Stimulated activated CD8-positive, alpha-beta memory T cell treated with anti-CD3 and anti-CD28 coated beads, Interleukin-4, amount 100 ng/mL, for 24 hours (primary cell): ENCODE measurements around the gene ARHGAP6.
"Not testable (repeated sequence)": the region's sequence is repeated elsewhere in the genome, so short reads cannot be mapped to it uniquely, and the experiment has no call there.

ENCODE experiments used
- DNase-seq: peaks from one replicate; pipeline ENCODE4 v3.0.0-alpha.2; 2020; ENCODE audit warnings: low read depth

The ARHGAP6 gene

DNA sequence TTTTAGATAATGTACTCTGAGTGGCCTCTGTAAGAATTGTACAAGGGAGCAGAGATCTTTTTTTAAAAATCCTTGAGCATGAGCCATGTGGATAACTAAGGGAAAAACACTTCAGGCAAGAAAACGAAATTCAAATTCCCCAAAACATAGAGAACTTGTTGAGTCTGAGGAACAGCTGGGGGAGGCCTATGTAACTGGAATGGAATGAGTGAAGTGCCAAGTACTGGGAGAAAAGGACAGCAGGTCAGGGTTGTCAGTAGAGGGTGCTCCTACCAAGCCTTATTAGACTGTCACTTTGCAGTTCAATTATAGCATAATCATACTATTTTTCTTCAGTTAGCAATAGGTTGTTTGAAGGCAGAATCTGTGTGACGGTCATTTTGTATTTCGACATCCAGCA is 135.1 kb downstream of the ARHGAP6 start:
- no peak for DNase-seq

DNA sequence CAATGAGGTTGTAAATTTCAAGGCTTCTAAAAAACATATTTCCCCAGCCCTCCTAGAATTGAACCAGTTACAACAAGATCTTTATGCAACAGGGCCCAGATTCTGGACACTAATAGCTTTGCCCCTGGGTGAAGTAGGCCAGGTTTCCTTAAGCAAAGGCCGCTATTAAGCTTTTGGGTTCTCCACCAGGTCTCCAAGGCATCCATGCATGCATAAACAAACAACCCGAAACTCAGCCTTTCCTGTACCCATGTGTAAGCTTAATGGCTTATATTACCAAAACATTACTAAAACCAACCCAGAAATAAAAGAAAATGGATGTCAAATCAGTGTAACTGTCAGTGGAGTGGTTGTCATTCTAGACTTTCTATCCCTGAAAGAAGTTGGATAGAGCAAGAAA is 137.1 kb downstream of the ARHGAP6 start:
- DNase-seq = no peak

DNA sequence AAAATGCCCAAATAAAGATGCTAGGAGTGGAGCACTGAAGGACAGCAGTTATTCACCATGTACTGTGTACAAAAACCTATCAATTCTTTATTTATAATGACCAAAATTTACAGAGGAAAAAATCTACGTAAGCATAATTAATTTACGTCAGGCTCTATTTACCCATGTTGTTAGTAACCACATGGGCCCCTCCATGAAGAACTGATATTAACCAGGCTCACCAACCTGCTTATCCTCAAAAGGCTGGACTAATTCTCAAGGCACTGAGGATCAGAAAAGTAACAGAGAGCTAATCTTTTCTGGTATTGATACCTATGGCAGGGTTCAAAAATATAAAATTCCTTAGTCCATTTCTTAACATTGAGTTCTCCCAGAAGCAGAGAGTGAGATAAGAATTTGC is 140.0 kb downstream of the ARHGAP6 start:
- no peak for DNase-seq

DNA sequence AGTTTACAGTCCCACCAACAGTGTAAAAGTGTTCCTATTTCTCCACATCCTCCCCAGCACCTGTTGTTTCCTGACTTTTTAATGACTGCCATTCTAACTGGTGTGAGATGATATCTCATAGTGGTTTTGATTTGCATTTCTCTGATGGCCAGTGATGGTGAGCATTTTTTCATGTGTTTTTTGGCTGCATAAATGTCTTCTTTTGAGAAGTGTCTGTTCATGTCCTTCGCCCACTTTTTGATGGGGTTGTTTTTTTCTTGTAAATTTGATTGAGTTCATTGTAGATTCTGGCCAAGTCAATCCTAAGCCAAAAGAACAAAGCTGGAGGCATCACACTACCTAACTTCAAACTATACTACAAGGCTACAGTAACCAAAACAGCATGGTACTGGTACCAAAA is 146.5 kb downstream of the ARHGAP6 start:
- DNase-seq = not testable (repeated sequence)

DNA sequence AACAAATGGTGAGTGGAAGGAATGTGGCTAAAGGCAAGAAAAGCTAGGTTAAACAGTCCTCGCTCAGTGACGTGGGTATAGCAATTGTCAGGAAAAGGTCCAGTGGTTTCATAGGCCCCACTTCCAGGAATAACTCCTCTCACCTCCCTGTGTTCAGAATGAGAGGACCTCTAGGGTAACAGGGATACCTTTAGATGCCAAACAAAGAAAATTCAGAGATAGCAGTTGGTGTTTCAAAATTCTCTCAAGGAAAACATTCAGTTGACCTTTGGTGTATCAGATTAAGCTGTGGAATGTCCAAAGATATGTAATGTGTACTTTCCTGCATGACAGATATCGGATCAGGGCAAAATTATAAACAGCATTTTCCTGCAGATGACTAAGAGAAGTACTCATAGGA is 155.9 kb downstream of the ARHGAP6 start:
- no peak for DNase-seq

DNA sequence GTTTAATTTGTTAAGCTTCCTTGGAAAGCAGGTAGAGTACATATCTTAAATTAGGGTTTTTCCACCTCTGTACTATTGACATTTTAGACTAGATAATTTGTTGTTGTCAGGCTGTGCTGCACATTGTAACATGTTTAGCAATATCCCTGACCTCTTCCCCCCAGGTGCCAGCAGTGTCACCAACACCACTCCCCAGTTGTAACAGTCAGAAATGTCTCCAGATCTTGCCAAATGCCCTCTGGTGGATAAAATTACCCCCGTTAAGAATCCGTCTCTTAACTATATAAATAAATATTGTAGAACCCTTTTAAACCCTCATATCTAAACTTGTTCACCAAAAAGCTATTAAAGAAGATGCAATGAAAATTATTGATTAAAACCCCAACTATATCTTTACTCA is 161.5 kb downstream of the ARHGAP6 start:
- no peak for DNase-seq

DNA sequence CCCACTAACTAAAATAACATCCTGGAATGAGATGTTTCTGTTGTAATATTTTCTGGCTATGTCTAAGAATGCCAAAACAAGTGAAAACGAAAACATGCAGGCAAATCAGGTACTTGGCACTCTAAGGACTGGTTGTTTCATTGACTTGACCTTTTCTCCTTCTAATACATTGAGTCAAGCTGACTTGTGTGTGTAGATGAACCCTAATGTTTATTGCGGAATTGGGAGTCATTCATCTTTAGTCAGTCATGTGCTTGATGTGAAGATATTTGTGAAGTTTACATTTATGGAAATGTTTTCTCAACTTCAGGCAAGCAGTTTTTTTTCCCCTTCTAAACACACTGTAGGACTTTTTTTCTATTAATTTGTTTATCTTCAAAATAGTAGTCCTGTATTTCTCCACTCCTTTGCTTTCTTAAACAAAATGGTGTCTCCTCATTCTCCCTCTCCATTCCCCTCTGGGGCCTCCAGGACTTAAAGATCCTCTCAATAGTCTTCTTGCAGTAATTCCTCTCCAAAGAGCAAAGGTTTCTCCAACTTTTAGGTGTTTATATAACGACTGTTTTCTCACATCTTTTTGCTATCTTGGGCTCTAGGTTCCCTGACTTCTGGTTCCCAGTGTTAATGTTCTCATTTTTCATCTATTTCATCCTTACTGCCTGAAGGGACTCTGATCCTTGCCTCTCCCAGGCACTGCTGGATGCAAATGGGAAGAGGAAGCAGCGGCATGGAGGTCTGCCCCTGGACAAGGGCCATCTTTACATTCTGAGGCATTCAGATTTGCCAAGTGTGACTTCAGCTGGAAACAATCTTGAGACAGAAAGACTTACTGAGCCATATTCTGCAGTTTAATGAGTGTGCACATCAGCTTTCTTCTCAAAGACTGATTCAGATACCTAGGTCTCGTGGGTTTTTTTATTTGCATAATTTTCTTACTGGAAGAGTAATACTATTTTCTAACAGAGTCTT is 166.4 kb downstream of the ARHGAP6 start:
- no peak for DNase-seq

DNA sequence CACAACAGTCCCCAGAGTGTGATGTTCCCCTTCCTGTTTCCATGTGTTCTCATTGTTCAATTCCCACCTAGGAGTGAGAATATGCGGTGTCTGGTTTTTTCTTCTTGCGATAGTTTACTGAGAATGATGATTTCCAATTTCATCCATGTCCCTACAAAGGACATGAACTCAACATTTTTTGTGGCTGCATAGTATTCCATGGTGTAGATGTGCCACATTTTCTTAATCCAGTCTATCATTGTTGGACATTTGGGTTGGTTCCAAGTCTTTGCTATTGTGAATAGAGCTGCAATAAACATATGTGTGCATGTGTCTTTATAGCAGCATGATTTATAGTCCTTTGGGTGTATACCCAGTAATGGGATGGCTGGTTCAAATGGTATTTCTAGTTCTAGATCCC is 174.3 kb downstream of the ARHGAP6 start:
- DNase-seq = not testable (repeated sequence)

DNA sequence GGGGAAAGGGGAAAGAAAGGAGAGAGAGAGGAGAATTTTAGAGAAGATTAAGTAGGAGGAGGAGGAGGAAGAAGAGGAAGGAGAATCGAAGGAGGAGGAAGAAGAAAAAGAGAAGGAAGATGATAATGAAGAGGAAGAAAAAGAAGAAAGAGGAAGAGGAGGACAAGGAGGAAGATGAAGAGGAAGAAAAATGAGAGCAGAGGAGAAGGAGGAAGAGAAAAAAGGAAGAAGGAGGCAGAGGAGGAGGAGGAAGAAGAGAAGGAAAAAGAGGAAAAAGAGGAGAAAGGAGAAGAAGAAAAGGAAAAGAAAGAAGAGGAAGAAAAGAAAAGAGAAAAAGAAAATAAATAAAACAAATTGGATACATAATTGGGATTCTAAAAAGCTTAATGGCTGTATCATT is 181.4 kb downstream of the ARHGAP6 start:
- DNase-seq = no peak

DNA sequence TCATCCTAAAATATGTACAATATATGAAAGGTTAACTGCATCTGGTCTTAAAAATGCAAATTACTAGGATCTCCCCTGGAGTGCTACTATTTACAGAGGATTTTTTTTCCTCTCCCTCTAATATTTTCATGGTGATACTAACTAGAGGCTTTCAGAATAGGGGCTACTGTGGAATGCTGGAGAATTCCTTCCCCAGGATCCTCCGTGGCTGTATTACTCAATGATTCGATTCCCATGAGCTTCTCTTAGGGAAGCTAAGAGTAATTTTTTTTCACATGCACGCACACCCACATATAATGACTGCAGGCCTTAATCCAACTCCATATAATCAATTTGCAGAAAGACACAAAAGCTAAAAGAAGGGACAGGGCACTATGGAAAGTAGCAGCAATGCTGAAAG is 184.7 kb downstream of the ARHGAP6 start:
- DNase-seq = no peak

DNA sequence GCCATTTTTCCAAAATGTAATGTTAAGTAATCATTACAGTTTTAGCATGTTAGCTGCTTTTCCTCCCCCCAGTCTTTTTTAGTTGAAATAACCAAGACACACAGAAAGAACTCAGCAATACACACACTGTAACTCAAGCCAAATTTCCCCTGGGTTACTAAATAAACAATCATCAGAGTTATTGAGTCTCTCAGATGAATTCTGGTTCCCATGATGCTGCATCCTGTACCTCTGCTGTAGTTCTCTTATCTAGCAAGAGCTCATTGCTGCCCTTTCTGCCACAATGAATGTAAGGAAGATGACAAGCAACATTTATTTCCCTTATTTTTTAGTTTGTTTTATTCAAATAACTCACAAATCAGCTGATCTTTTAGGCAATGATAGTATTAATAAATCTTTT is 185.1 kb downstream of the ARHGAP6 start:
- DNase-seq = no peak

DNA sequence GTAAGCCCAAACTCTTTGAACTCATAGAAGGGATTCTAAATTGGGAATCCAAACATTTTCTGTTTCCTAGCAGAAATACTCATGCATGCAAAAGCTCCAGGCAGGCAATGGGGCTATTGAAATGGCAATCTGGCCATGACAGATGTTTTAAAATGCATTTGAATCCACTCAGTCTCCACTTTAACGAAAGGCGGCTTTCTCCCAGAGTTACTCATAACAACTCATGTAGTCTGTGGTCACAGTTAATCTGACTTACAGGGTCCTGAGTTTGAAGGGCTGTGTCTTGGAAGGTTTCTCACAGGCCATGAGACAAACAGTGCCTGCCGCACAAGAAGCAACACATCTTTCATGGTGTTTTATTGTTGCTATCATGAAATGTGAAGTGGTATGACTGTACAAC is 186.8 kb downstream of the ARHGAP6 start:
- no peak for DNase-seq

DNA sequence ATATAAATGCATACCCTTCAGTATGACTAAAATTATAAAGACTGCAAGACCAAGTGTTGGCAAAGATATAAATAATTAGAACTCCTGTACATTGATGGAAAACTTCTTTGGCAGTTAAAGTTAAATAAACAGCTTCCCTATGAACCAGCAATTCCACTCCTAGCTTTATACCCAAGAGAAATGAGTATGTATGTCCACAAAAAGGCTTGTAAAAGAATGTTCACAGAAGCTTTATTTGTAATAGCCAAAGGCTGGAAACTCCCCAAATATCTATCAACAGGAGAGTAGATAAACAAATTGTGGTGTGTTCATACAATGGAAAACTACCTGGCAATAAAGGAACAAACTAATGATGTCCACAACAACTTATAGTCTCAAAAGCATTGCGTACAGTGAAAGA is 187.7 kb downstream of the ARHGAP6 start:
- DNase-seq = no peak

DNA sequence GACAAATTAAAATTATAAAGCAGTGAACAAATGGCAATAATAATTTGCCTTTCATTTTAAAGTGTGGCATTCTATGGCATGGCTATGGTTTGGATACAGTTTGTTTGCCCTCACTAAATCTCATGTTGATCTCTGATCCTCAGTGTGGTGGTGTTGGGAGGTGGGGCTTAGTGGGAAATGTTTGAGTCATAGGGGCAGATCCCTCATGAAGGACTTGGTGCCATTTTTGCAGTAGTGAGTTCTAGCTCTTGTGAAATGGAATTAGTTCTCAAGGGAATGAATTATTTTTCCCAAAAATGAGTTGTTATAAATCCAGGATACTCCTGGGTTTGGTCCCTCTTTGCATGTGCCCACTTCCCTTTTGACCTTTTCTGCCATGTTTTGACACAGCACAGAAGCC is 191.1 kb downstream of the ARHGAP6 start:
- DNase-seq = no peak

DNA sequence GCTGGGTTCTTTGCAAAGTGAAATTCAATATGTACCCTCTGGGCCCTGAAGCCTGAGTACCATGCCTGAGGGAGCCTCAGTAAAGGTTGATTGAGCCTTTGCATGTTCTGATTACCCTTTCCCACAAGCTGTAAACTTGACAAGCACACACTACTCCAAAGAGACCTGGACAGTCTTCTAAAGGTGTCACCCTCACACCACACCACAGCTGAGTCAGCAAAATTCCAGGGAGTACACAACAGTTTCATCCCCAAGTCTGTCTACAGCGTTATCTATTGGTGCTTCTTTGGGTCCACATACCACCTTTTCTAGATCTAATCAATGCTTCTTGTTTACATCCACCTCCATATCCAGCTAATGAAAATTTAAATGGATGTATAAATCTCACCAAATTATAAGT is 191.7 kb downstream of the ARHGAP6 start:
- no peak for DNase-seq

DNA sequence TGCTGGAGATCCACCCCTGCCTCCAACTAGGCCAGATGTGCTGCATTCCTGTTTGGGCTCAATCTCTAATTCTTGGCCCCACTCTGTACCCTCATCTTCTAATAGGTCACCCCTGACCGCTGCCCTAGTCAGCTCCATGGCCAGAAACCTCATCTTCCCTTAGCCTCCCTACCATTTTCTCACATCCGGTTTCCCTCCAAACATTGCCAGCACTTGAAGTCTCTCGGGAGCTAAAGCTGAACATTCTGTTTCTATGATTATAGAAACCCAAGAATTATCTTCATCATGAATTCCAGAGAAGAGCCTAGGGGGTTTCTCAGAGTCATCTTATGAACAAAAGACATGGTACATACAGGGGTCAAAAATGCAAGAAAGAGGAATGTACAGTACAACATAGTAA is 192.8 kb downstream of the ARHGAP6 start:
- DNase-seq = no peak

DNA sequence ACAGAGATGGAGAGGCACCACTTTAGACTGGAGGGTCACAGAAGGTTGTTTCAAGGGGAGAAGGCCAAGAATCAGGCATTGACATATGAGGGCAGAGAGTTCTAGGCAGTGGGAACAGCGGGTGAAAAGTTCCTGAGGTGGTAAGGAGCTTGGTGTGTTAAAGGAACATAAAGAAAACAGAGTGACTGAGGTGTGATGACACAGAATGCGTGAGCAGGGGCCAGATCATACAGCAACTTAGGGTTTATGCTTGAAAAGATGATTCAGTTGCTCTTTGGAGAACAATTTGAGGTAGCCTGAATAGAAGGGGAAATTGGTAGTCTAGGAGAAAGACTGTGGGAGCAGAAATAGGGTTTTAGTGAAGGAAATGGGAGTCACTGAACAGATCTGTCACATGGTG is 193.3 kb downstream of the ARHGAP6 start:
- DNase-seq = no peak

DNA sequence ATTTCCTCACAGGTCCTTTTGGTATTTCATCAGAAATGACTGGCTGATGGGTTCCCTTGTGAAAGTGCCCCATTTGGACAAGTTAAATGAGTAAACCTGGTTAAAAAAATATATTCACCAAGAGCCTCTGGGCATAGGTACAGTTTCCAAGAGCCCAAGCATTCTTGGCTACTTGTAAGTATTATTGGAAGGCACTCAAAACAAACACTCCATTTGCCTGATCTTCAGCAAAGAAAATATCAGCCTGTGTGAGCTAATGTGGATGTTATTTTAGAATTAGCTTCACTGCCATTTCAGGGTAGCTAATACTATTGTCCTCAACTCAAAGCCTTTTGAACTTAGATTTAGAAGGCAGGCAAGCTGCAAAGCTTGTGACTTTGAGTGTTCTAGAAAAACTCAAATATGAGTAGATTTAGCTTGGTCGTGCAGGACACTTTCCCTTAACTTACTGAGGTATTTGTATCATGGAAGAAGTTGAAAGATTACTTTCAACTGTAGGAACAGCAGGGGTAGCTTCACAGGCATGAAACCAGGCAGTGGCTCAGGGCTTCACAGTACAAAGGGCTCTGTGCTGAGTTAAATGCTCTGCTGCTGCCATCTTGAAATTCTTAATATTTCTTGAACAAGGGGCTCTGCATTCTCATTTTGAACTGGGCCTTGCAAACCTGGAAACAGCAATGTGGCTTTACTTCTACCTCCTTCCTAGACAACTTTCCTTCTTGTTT is 195.3 kb downstream of the ARHGAP6 start:
- no peak for DNase-seq

DNA sequence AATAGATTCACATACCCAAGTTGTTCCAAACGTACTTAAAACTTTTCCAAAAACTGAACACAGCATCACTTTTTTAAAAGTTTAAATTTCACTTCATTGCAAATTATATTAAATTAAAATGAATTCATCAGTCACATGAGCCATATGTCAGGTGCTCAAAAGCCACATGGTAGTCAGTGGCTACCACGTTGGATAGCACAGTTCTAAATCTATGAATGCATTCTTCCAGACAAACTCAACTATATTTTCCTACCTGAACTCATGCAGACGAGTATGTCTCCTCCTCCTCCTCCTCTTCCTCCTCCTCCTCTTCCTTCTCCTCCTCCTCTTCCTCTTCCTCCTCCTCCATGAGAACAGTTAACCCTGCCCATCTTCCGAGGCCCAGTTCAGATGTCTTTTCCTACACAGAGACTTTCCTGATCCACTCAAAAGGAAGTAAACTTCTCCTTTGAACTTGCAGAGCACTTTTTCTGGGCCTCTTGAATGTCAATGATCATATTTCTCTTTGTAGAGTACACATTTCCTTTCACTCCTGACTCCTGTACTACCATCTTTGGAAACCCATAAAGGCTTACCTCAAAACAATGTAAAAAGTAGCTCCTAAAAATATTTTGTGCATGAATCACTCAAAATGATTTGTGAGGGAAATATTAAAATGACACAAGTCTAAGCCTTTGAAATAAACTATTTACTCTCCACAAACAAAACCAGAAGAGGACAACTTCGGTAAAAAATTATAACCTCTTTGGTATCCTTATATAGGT is 199.9 kb downstream of the ARHGAP6 start:
- no peak for DNase-seq

DNA sequence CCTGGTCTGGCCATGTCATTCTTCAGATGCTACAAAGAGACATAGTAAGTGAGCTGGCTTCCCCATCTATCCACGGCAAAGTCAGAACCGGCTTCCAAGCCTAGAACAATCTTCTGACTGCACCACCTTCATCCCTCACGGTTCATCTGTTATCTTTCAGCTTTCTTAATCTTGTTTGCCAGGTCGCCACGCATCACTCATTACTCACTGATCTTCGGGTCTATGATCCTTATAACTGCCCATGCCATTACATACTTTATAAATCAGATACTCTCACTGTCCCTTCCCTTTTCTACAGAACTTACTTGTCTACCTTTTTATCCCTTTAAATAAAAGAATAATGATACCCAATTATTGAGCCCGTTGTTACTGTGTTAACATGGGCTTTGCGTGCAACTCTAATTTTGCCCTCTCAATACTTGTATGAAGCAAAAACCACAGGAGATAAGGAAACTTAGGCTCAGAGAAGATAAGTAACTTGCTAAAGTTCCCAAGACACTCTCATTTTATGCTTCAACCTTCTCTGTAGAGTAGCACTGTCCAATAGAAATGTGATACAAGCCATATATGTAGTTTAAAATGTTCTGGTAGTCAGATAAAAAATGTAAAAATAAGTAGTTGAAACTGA is 200.8 kb downstream of the ARHGAP6 start:
- no peak for DNase-seq

DNA sequence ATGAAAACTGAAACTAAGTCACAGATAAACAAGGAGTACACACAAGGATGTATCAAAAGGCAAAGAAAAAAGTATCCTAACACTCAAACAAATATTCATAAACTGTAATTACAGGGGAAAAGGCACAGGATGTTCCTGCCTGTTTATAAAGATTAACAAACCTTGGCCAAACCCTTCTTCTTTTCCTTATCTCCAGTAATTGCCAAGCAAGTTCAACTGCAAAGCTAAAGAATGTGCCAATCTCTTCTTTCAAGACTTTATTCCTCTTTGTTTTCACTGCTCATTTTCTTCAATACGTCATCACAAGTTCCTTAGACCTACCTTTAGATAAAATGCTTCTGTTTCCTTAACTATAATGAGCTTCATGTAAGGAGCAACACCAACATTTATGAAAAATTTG is 201.3 kb downstream of the ARHGAP6 start:
- DNase-seq = no peak

DNA sequence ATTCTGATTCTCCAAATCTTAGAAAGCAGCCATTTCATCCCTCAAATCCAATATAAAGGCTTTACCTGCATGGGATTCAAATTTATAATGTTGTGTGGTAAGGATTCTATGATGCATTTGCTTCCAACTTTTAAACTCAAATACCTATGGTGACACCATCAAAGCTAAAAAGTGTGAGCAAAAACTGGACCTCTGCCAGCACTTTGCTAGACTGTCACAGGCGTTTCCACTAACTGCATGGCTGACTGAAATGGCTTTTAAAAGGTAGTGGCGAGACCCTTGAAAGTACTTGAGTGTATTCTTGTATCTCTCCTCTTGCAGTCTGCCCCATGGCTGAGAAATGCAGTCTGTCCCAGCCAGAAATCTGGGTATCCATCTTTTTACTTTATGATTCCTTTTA is 203.1 kb downstream of the ARHGAP6 start:
- no peak for DNase-seq
